SHP77 (cell line): ENCODE results near the gene FBXL4.
A peak's percentile ranks its signal among the peaks of the same experiment; 100 is the strongest.

Experiments used
- DNase-seq, 2 experiments: peaks; one replicate each; lab custom pipeline; 2025; lab: John Stamatoyannopoulos, UW

FBXL4 gene

GRCh38 chr6:98947411-98948292 is at the start of gene FBXL4:
Gene FBXL4, minus strand, starts transcription at chr6:98947946. Its CDS starts 20,958 bp downstream, at chr6:98926988.
- peak; percentile 94 to 95 for DNase-seq

- no peak for DNase-seq
Measured at GRCh38 chr6:98995116-98995515, 47.4 kb upstream of the FBXL4 start.

- no peak for DNase-seq
Measured at GRCh38 chr6:98992535-98992934, 44.8 kb upstream of the FBXL4 start.

- DNase-seq = no peak
Measured at GRCh38 chr6:98986071-98986615, 38.4 kb upstream of the FBXL4 start.

- DNase-seq = no peak
Measured at GRCh38 chr6:98985391-98985790, 37.6 kb upstream of the FBXL4 start.

GRCh38 chr6:98984121-98984520 is 36.4 kb upstream of the FBXL4 start:
- DNase-seq = no peak

GRCh38 chr6:98981473-98981872 is 33.7 kb upstream of the FBXL4 start:
- DNase-seq = no peak

GRCh38 chr6:98980819-98981218 is 33.1 kb upstream of the FBXL4 start:
- DNase-seq = no peak

- DNase-seq = no peak
Measured at GRCh38 chr6:98977671-98978292, 30.0 kb upstream of the FBXL4 start.

- no peak for DNase-seq
Measured at GRCh38 chr6:98976674-98977385, 29.1 kb upstream of the FBXL4 start.

GRCh38 chr6:98975421-98975820 is 27.7 kb upstream of the FBXL4 start:
- no peak for DNase-seq

- no peak for DNase-seq
Measured at GRCh38 chr6:98974309-98974708, 26.6 kb upstream of the FBXL4 start.

- DNase-seq = no peak
Measured at GRCh38 chr6:98973571-98973970, 25.8 kb upstream of the FBXL4 start.

GRCh38 chr6:98971303-98971702 is 23.6 kb upstream of the FBXL4 start:
- no peak for DNase-seq

GRCh38 chr6:98970469-98970868 is 22.7 kb upstream of the FBXL4 start:
- DNase-seq = no peak

GRCh38 chr6:98967616-98968015 is 19.9 kb upstream of the FBXL4 start:
- no peak for DNase-seq

GRCh38 chr6:98959631-98960030 is 11.9 kb upstream of the FBXL4 start:
- no peak for DNase-seq

GRCh38 chr6:98958776-98959175 is 11.0 kb upstream of the FBXL4 start:
- no peak for DNase-seq

GRCh38 chr6:98957450-98957849 is 9.7 kb upstream of the FBXL4 start:
- no peak for DNase-seq

GRCh38 chr6:98949589-98949988 is 1.8 kb upstream of the FBXL4 start:
- DNase-seq = no peak

- DNase-seq = peak; percentile 59 to 63
Measured at GRCh38 chr6:98946879-98947410, 801 bp downstream of the FBXL4 start.

- no peak for DNase-seq
Measured at GRCh38 chr6:98946266-98946878, 1.4 kb downstream of the FBXL4 start.
